Transverse colon (tissue), 4 donors: ENCODE data around the gene RERGL.

Experiments used
- EP300 ChIP-seq: sonication (generic); formaldehyde crosslinking; IDR thresholded peaks from one replicate; pipeline ENCODE4 v1.6.1; 2017; ENCODE audit warnings: antibody characterized with exemption, low read depth
- POLR2A ChIP-seq: fragments of 450-650 bp; IDR thresholded peaks from one replicate; pipeline ENCODE4 v1.6.1; 2016; ENCODE audit warnings: antibody characterized with exemption, mild to moderate bottlenecking, moderate library complexity
- POLR2AphosphoS5 ChIP-seq, 3 donors: sonication (generic); formaldehyde crosslinking; IDR thresholded peaks; one replicate each; pipeline ENCODE4 v1.6.1; 2016; ENCODE audit warnings: antibody characterized with exemption in 3 of 3
- TF ChIP-seq, protein P1 (sequence below), 5 experiments: fragments of 200-600 bp in 3 of 5; fragments of 450-650 bp in 2 of 5; sonication (generic) in 3 of 5; IDR thresholded peaks; 1 replicate in 2 of 5; 2 replicates in 3 of 5; pipeline ENCODE4 v1.5.1; 2016 to 2017; ENCODE audit warnings: antibody characterized with exemption in 5 of 5, inconsistent platforms in 3 of 5, mild to moderate bottlenecking in 2 of 5, moderate library complexity in 1 of 5

DNA sequence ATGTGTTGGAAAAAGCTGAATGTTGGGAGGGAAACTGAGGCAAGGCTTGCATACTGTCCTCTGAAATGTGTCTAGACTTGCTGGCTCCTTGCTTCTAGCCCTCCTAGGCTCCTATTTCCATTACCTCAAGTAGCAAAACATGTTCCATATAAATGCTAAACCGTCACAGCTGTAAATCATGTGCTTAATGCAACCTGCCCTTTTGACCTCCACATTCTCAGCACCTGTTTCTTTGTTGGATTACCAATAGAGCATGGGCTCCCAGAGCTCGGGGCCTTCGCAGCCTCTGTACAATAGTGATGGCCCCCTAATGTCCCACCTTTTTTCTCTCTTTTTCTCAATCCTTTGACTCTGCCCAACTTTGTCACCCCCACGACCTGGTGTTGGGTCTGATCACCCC lies 23.3 kb downstream of the RERGL start:
- no peak for TF ChIP-seq POLR2AphosphoS5 (IDR thresholded peaks at IDR 0.05)
- no peak for TF ChIP-seq POLR2A
- TF ChIP-seq, protein P1, sequence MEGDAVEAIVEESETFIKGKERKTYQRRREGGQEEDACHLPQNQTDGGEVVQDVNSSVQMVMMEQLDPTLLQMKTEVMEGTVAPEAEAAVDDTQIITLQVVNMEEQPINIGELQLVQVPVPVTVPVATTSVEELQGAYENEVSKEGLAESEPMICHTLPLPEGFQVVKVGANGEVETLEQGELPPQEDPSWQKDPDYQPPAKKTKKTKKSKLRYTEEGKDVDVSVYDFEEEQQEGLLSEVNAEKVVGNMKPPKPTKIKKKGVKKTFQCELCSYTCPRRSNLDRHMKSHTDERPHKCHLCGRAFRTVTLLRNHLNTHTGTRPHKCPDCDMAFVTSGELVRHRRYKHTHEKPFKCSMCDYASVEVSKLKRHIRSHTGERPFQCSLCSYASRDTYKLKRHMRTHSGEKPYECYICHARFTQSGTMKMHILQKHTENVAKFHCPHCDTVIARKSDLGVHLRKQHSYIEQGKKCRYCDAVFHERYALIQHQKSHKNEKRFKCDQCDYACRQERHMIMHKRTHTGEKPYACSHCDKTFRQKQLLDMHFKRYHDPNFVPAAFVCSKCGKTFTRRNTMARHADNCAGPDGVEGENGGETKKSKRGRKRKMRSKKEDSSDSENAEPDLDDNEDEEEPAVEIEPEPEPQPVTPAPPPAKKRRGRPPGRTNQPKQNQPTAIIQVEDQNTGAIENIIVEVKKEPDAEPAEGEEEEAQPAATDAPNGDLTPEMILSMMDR (IDR thresholded peaks at IDR 0.05): no peak
- TF ChIP-seq EP300: no peak
